Stomach (tissue), 4 donors: ENCODE measurements around the gene DOK5.
"Not testable (repeated sequence)": the region's sequence is repeated elsewhere in the genome, so short reads cannot be mapped to it uniquely, and the experiment has no call there.

ENCODE experiments used
- POLR2A ChIP-seq, 4 donors: fragments of 450-650 bp; IDR thresholded peaks; one replicate each; pipeline ENCODE4 v1.6.1; 2016; ENCODE audit warnings: antibody characterized with exemption in 4 of 4, control low read depth in 2 of 4, mild to moderate bottlenecking in 1 of 4, moderate library complexity in 1 of 4
- POLR2AphosphoS5 ChIP-seq, 3 donors: sonication (generic); formaldehyde crosslinking; IDR thresholded peaks; one replicate each; pipeline ENCODE4 v1.6.1; 2016; ENCODE audit warnings: antibody characterized with exemption in 3 of 3
- TF ChIP-seq, protein P1 (sequence below), 7 experiments: fragments of 450-650 bp in 4 of 7; fragments of 200-600 bp in 3 of 7; sonication (generic) in 3 of 7; IDR thresholded peaks; one replicate each; pipeline ENCODE4 v1.5.1; 2016 to 2019; ENCODE audit warnings: antibody characterized with exemption in 7 of 7, control low read depth in 2 of 7, mild to moderate bottlenecking in 1 of 7

GRCh38 chr20:54479937-54480336 is 4.5 kb downstream of the DOK5 start:
- not testable (repeated sequence) for TF ChIP-seq POLR2AphosphoS5, POLR2A (IDR thresholded peaks at IDR 0.05)
- TF ChIP-seq, protein P1, sequence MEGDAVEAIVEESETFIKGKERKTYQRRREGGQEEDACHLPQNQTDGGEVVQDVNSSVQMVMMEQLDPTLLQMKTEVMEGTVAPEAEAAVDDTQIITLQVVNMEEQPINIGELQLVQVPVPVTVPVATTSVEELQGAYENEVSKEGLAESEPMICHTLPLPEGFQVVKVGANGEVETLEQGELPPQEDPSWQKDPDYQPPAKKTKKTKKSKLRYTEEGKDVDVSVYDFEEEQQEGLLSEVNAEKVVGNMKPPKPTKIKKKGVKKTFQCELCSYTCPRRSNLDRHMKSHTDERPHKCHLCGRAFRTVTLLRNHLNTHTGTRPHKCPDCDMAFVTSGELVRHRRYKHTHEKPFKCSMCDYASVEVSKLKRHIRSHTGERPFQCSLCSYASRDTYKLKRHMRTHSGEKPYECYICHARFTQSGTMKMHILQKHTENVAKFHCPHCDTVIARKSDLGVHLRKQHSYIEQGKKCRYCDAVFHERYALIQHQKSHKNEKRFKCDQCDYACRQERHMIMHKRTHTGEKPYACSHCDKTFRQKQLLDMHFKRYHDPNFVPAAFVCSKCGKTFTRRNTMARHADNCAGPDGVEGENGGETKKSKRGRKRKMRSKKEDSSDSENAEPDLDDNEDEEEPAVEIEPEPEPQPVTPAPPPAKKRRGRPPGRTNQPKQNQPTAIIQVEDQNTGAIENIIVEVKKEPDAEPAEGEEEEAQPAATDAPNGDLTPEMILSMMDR (IDR thresholded peaks at IDR 0.05), result not testable (repeated sequence)
